Activated naive CD4-positive, alpha-beta T cell treated with Interleukin-2 at 50 U/mL for 16 hours (primary cell): ENCODE results near the gene R3HCC1L.
A peak's percentile ranks its signal among the peaks of the same experiment; 100 is the strongest.

ENCODE experiments used
- DNase-seq: peaks from one replicate; pipeline ENCODE4 v3.0.0-alpha.2; 2020

R3HCC1L gene

DNA sequence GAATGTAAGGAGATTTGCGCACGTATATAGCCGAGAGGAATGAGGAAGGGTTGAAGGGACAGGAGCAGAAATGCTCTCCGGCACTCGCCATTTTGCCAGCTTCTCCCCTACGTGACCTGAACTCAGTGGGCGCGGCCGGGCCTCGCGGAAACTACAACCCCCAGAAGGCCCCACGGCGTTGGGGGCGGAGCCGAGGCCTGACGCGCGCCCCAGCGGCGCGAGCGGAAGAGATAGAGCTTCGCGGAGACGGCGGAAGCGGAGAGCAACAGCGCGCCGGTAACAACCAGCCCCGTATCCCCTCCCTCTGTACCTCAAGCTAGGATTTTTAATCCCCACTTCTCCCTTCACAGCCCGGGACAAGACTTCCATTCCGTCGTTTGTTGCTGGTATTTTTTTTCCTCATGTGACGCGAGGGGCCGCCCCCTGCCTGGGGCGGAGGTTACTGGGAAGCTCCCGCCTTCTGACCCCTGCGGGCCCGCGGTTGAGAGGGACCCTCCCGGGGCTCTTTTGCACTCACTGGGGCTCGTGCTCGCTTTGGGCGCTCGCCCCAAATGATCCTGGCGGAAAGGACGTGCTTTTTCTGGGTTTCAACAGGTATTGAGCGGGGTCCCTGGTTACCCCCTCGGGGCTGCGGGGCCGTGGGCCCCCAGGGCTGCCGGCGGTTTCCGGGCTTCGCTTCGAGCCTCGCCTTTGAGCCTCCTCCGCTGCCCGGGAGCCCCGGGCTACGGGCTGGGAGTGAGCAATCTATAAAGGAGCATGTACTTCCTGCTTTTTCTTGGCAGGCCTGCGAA is at the start of gene R3HCC1L:
TSS of gene R3HCC1L (plus strand) at position 227 of the 791 bp plus-strand sequence. CDS start 73,458 bp downstream, outside the sequence.
- peak; percentile 95 for DNase-seq

DNA sequence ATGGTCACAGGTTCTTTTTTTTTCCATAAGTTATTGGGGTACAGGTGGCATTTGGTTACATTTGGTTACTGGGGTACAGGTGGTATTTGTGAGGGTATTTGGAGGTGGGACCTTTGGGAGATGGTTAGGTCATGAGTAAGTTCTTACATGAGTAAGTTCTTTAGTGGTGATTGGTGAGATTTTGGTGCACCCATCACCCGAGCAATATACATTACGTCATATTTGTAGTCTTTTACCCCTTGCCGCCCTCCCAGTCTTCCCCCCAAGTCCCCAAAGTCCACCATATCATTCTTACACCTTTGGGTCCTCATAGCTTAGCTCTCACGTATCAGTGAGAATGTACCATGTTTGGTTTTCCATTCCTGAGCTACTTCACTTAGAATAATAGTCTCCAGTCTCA is 49.2 kb upstream of the R3HCC1L start:
- no peak for DNase-seq

DNA sequence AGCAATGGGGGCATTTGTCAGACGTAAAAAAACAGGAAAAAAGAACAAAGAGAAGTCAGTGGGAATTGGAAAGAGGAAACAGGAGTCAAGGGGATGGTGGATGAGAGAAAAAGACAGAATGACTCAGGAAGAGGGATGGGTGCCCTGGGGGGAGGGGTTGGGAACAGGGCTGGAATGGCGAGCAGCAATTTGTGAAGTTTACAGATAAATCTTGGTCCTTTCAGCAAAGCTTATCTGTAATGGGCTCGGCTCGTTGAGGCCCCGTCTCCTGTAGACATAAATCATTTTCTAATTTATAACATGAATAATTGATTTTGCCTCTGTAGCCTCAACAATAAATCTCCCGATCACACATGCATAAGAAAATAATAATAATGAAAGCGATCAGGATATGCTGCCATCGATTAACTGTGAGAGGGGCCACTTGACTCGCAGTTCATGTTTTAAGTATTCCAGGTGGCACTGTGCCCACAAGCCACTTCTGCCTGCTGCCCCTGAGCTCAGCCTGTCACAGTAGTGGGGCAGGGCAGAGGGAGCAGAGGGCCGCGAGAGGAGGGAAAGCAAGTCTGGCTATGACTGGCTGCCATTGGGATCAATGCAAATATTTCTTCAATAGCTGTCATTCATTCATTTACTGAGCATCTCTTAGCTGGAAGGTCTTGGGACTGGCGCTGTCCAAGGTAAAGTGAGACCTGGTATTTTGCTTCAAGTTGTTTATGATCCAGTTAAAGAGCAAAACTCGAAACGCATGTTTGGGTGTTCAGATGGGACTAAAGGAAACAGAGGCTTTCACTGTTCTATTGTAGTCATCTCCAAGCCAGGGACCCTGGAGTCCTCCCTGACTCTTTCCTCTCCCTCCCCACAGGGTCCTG is 47.4 kb upstream of the R3HCC1L start:
- DNase-seq, result no peak

DNA sequence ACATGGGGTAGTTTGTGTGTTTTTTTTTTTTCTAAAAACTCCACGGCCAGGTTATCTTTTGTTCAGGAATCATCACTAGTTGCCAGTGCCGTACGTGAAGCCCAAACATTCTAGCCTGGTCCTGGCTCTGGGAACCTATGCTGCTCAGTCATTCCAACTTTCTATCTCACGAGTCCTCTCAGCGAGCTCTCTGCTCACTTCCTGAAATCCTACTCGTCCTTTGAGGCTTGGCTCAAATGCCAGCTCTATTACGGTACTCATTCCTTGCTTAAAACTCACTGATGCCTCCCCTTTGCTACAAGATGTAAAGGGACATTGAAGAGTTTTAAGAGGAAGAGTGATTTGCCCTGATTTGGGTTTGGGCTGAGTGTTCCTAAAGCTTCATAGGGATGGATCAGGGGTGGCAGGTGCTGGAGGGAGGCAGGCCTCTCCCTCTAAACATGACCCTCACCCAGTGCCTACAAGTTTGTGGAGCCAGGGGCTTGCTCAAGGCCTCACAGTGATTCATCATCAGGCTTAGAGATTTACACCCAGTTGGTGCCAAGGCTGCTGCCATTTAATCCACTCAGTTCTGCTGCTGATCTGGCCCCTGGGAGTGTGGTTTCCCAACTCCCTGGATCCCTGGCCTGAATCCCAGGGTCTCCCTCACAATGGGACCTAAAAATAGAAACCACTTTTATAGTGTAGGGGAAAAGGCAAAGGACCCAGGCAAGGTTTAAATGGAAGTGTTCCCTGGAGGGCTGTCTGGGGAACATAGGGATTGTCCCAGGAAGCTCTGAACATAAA is 46.1 kb upstream of the R3HCC1L start:
- no peak for DNase-seq

DNA sequence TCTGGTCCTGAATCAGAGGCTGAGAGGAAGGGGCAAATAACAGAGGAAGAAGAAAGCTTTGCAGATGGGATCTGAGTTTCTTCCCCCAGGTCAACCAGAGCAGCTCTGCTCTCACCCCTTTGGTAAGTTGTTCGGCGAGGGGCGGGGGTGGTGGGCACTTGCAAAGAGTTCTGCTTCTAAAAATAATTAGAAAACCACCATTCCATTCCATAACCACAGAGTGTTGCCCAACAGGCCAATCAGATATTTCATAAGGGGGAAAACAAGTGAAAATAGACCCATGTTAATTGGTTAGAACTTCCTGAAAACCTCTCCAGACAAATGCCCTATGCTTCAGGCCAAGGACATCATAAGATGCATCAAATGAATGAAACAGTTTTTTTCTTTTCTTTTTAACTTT is 43.6 kb upstream of the R3HCC1L start:
- no peak for DNase-seq

DNA sequence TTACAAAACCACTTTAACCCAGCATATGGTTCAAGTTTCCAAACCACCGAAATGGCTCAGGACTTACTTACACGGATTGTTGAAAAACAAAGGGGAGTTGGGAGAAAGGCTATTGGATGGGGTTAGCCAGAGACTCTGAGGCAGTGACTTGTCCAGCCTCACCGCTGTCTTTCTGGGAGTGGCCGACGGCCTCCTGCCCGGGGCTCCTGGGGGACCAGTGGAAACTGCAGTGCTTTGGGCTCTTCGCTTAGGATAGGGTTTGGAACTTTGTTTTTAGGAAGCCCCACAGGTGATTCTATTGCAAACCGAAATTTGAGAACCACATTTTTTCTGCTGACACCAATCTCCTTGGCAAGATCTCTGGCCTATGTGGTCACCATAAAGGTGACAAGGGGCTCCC is 38.1 kb upstream of the R3HCC1L start:
- DNase-seq, result no peak

DNA sequence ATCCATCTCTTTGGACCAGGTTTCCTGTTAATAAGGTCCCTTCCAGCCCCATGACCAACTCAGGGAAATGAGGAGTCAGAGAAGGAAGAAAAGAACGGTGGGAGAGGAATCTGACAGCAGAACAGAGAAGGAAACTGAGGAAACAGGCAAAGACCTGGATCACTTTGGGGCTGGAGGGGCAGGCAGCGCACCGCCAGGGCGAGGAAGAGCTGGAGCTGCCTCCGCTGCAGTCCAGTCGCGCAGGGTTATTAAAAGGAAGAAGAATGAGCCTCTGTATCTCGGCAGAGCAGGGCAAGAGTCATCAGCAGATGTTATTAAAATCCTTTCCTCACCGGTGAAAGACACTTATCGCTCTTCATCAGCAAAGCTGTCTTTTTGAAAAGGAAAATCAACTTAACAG is 37.7 kb upstream of the R3HCC1L start:
- no peak for DNase-seq

DNA sequence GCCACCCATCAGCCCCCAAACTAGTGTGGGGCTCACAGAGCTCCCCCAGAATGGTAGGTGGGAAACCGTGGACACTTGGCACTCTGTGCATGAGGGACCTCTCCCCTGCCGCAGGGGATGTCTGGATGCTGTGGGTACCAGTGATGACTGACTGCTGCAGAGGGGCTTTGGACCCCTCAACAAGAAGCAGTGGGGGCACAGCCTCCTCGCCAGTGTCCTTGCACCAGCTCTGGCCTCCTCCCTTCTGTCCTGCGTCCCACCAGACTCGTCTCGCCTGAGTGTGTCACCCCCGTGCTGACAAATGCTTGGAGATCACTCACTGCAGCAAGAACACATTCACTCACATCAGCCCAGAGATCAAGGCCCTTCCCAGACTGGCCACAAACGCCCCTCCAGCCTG is 37.3 kb upstream of the R3HCC1L start:
- no peak for DNase-seq

DNA sequence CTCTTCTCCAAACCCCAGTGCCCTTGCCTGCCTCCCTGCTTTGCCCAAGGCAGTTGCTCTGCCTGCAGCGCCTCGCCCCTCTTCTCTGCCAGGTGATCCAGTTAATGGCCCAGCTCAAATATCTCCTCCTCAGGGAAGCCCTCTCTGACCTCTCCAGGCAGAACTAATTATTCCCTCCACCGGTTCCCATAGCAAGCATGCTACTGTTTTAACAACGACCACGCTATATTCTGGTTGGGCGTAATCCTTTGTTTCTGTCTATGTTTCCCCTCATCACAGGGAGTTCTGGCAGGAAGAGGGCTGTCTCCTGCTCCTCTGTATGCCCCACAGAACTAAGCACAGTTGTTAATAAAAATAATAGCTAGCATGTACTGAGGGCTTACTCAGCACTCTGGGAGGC is 36.8 kb upstream of the R3HCC1L start:
- DNase-seq, result no peak

DNA sequence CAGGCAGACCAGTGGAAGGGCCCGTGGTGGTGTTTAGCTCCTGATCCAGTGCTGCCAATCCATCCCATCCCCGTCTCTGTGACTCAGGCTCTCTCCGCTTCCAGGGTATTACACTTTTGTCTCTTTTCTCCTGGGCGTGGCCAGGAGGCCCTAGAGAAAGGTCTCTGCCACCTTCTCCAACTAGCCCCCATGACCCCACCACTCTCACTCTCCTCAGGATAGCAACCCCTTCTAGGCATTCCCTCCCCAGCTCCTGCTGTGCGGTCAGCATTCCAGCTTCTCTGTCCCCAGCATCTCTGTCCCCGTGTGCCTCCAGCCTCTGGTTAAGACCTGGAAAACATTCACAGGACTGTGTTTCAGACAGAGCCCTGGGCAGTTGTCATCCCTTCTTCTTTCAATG is 36.2 kb upstream of the R3HCC1L start:
- DNase-seq, result no peak

DNA sequence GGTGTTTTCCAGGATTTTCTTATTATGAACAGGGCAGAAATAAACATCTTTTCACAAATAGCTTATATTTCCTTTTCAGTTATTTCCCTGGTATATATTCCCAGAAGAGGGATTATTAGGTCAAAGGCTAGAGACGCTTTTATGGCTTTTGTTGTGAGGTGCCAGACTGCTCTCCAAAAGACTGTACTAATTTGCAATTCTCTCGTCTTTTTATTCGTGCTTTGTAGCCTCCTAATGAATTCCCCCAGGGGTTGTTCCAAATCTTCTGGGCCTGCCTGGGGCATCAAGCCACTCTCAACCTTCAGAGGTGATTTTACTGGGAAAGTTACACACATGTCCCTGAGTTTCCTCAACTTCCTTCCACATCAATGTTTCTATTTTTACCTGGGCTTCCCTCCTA is 34.0 kb upstream of the R3HCC1L start:
- DNase-seq, result no peak

DNA sequence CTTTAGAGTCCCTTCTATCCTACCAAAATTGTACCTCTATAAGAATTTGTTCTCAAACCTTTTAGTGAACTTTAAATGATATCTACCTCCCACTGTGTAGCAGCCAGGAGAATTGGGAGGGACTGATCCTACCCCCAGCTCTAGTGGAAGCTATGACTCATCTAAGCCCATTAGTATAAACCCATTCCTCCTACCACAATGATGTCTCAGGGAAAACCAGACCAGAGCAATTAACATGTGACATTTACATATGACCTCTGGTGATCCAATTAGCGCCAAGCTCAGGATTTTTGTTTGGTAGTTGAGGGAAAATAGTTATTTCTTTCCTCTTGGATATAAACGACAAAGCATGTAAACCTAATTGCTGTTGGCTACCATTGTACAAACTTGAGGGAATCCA is 33.1 kb upstream of the R3HCC1L start:
- DNase-seq, result no peak

DNA sequence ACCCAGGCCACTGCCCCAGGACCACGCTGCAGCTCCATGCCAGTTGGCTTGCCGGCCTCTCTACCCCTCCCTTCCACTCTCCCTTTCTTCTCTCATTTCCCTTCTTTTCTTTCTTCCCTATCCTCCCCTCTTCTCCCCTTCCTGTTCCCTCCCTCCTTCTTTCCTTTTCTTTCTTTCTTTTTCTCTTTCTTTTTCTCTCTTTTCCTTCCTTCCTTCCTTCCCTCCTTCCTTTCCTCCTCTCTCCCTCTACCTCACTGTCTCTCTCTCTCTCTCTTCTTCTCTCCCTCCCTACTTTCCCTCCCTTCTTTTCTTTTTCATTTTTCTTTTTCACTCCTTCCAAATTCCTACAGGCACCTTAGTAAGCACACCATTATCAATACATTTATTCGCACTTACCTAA is 30.3 kb upstream of the R3HCC1L start:
- DNase-seq, result no peak

DNA sequence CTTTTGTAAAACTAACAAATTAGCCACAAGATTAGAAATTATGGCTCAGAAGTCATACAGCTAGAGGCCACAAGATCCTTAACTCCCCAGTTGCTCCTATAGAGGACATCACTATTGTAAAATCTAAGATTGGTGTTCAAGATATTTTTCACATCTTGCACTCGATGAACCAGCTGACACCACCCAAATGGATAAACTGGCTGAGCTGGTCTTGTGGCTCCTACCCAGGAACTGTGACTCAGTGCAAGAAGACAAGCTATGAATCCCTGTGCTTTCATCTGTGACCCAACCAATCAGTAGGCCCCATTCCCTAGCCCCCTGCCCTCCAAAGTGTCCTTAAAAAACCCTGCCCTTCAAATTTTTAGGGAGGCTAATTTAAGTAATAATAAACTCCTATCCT is 27.9 kb upstream of the R3HCC1L start:
- DNase-seq, result no peak

DNA sequence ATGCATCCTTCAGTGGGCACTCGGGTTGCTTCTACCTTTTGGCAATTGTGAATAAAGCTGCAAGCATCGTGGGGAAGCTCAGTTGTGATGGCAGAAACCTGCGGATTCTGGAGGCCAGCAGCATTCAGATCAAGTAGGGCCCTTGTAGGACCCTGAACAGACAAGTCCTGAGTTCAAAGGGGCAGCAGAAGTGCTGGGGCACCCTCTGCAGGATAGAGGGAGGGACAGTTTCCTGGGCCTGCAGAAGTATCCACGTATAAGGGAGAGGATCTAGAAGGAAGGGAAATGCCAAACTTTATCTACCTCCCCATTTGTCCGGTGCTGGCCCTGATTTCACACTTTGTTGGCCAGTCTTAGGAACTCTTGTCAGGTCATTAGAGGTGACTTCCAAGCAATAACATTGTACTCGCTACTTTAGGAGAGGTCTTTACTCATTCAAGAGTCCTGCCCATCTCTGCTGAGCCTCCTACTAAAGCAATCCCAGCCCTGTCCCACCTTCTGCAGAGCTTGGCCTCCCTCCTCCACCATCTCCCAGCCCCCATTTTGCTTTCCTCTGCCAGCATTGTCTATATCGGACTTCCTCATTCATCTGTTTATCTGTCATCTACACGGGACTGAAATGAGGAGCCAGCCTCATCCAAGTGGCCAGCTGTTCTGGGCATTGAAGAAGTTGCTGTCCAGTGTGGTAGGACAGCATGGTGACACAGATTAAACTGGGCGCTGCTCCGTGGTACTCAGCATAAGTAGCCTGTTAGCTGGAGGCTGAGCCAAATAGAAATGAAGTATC is 26.6 kb upstream of the R3HCC1L start:
- DNase-seq, result no peak

DNA sequence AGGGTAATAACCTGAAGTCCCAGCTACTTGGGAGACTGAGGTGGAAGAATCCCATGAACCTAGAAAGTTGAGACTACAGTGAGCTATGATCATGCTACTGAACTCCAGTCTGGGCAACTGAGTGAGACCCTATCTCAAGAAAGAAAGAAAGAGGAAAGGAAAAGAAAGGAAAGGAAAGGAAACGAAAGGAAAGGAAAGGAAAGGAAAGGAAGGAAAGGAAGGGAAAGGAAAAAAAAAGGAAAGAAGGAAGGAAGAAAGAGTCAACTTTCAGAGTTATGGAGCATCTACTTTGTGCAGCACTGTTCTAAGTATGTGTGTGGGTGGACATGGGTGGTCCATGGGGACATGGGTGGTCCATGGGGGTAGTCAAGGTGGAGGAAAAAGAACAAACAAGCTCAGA is 24.1 kb upstream of the R3HCC1L start:
- DNase-seq, result no peak

DNA sequence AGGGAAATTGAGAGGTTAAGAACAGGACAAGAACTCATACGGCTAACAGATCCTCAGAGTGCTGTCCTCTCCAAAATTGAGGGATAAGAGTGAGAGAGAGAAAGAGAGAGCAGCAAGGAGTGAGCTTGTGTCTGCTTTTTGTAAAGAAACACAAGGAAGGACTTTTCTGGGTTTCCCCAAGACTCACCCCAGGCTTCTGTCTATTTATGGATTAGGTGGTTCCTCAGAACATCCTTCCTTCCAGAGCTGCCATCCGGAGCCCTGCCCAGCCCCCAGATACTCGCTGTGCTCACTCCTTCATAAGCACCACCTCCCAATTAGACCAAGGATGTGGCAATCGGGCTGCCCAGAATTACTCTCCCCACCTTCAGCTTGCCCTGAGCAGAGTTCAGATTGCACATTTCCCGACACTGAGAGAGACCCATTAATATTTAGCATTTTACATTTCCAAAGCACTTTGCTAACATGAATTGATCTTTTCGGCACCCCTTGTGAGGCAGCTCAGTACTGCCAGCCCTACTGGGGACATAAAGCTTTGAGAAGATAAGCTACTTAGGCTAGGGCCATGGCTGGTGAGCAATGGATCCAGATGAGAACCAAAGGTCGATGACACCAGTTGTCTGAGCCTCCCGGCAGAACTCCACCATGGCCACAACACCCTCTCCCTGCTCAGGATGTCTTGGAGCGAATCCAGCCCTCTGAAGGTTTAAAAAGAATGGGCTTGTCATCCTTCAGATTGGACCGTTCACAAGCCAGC is 19.2 kb upstream of the R3HCC1L start:
- no peak for DNase-seq

DNA sequence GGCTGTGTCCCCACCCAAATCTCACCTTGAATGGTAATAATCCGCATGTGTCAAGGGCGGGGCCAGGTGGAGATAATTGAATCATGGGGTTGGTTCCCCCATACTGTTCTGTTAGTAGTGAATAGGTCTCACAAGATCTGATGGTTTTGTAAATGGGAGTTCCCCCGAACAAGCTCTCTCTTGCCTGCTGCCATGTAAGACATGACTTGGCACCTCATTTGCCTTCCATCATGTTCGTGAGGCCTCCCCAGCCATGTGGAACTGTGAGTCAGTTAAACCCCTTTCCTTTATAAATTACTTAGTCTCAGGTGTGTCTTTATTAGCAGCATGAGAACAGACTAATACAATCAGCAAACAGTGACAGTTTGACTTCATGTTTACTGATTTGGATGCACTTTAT is 14.6 kb upstream of the R3HCC1L start:
- DNase-seq, result no peak

DNA sequence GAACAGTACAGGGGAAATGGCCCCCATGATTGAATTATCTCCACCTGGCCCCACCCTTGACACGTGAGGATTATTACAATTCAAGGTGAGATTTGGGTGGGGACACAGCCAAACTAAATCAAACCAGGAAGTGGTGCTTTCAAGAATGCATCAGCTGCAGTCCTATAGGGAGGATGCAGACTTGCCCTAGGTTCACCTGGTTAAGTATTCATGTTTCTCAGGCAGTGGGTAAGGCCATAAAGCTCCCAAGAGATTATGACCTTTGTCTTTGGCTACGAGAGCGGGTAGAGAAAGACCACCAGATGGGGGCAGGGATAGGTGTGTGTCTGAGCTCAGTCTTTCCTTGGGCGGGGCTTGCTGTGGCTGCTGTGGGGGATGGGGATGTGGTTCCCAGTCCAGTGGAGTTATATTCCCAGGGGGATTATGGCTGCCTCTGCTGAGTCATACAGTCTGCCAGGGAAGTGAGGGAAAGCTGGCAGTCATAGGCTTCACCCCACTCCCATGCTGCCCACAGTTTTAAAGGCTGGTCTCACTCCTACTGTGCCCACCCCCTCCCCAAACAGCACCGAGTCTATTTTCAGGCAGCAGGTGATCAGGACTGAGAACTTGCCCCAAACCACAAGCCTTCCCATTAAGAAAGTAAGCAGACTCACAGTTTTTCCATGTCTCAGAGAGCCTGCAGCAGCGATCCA is 8.4 kb upstream of the R3HCC1L start:
- DNase-seq, result no peak

DNA sequence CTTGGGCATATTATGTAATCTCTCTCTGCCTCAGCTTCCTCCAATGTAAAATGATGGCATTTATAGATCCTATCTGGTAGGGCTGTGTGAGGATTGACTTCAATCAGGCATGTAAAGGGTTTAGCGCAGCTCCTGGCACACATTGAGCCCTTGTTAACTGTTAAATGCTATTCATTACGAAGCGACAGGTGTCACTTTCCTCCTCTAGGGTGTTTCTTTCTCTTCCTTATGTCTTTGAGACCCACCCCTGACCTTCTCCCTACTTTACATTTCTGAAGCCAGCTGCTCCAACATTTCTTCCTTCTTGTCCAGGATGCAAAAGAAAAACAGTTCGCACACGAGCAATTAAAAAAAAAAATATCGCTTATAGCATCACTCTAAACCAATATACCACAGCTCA is 5.7 kb upstream of the R3HCC1L start:
- no peak for DNase-seq

DNA sequence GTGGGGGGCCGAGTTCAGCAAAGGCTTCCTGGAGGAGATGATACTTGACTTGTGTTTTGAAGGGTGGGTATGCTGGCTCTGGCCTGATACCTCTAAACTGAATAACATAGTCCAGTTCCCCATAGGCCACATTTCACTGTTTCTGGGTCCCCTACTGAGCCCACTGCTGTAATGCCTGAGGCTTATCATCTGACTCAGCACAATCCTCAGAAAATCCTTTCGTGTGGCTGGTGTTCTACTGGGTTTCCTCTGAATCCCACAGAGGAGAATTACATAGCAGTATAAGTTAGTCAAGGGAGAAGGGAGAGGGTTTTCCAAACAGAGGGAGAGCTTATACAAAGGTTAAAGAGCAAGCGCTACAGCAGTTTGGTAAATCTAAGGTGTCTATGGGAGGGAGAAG is 2.8 kb upstream of the R3HCC1L start:
- no peak for DNase-seq
